A673 (cell line): ENCODE results near the gene VCP. TPM values are rescaled to one million over a fixed set of nuclear protein-coding genes. Genes with fewer than 3 reads are reported as not detected.
A peak's percentile ranks its signal among the peaks of the same experiment; 100 is the strongest.

Source experiments
- BruUV-seq: library from RNA; stranded (reverse); fragments of 400-500 nt; replicated peaks from 2 replicates; lab custom pipeline; 2021; lab: Mats Ljungman, UMichigan
- CTCF ChIA-PET: fragments of 300-600 bp; sonication (Branson Sonifier 250); formaldehyde crosslinking; loops from one replicate; lab custom pipeline; 2022; ENCODE audit warnings: antibody characterized with exemption; lab: Charles Lee
- POLR2A ChIA-PET: fragments of 300-600 bp; sonication (Branson Sonifier 250); formaldehyde crosslinking; loops from one replicate; lab custom pipeline; 2022; ENCODE audit warnings: antibody characterized with exemption; ENCODE audit not compliant: low non-redundant PET; lab: Charles Lee
- DNase-seq: peaks from one replicate; pipeline ENCODE4 v3.0.0-alpha.2; 2015; ENCODE audit warnings: low spot score
- H3K27ac ChIP-seq: fragments of 200-600 bp; sonication (generic); 2 replicates; pipeline ENCODE4 v1.5.1; 2016; ENCODE audit warnings: mixed run types, low read depth, mild to moderate bottlenecking, mixed read lengths, antibody characterized with exemption, low read length; ENCODE audit not compliant: poor library complexity, severe bottlenecking
- H3K27me3 ChIP-seq: fragments of 200-600 bp; sonication (generic); replicated peaks from 2 replicates; pipeline ENCODE4 v1.6.1; 2017; ENCODE audit warnings: mixed run types, low read depth, mild to moderate bottlenecking, mixed read lengths, antibody characterized with exemption, low read length; ENCODE audit not compliant: insufficient read depth, poor library complexity
- H3K36me3 ChIP-seq: fragments of 200-600 bp; sonication (generic); 2 replicates; pipeline ENCODE4 v1.6.1; 2016; ENCODE audit warnings: mixed run types, mild to moderate bottlenecking, mixed read lengths, antibody characterized with exemption, low read length; ENCODE audit not compliant: insufficient read depth, poor library complexity, severe bottlenecking
- H3K4me1 ChIP-seq: fragments of 200-600 bp; sonication (generic); 2 replicates; pipeline ENCODE4 v1.6.1; 2017; ENCODE audit warnings: mixed run types, mild to moderate bottlenecking, mixed read lengths, antibody characterized with exemption, low read length; ENCODE audit not compliant: insufficient read depth, poor library complexity, severe bottlenecking
- H3K4me3 ChIP-seq: fragments of 200-600 bp; sonication (generic); 2 replicates; pipeline ENCODE4 v1.5.1; 2016; ENCODE audit warnings: low read depth, mixed run types, mild to moderate bottlenecking, mixed read lengths, low read length; ENCODE audit not compliant: poor library complexity, severe bottlenecking
- H3K9me3 ChIP-seq: fragments of 200-600 bp; sonication (generic); 2 replicates; pipeline ENCODE4 v1.6.1; 2016; ENCODE audit warnings: mixed run types, low read depth, mild to moderate bottlenecking, mixed read lengths, antibody characterized with exemption, low read length; ENCODE audit not compliant: poor library complexity, severe bottlenecking
- EZH2 ChIP-seq: fragments of 200-600 bp; sonication (generic); IDR thresholded peaks from 2 replicates; pipeline ENCODE4 v1.6.1; 2017; ENCODE audit warnings: borderline replicate concordance, low read depth, mild to moderate bottlenecking, mixed read lengths, antibody characterized with exemption, low read length; ENCODE audit not compliant: poor library complexity, severe bottlenecking
- intact Hi-C: fragments of 100-400 bp; cut with micrococcal nuclease; formaldehyde crosslinking; loops from one replicate; pipeline ENCODE4 v1.10.0; 2022; ENCODE audit not compliant: unreplicated experiment
- total RNA-seq: library from RNA; stranded (reverse); gene quantifications from 2 replicates; pipeline ENCODE4 v1.2.3, GENCODE V29; 2021
- TF ChIP-seq, protein P1 (sequence below): fragments of 300-800, 200-600 bp; sonication (generic); conservative IDR thresholded peaks from 2 replicates; pipeline ENCODE4 v1.5.1; 2017; ENCODE audit warnings: low read depth, mild to moderate bottlenecking, antibody characterized with exemption, low read length, moderate library complexity, mixed read lengths

The VCP gene
- total RNA-seq, 1 experiment from 2014 or later, result 643 TPM

DNA sequence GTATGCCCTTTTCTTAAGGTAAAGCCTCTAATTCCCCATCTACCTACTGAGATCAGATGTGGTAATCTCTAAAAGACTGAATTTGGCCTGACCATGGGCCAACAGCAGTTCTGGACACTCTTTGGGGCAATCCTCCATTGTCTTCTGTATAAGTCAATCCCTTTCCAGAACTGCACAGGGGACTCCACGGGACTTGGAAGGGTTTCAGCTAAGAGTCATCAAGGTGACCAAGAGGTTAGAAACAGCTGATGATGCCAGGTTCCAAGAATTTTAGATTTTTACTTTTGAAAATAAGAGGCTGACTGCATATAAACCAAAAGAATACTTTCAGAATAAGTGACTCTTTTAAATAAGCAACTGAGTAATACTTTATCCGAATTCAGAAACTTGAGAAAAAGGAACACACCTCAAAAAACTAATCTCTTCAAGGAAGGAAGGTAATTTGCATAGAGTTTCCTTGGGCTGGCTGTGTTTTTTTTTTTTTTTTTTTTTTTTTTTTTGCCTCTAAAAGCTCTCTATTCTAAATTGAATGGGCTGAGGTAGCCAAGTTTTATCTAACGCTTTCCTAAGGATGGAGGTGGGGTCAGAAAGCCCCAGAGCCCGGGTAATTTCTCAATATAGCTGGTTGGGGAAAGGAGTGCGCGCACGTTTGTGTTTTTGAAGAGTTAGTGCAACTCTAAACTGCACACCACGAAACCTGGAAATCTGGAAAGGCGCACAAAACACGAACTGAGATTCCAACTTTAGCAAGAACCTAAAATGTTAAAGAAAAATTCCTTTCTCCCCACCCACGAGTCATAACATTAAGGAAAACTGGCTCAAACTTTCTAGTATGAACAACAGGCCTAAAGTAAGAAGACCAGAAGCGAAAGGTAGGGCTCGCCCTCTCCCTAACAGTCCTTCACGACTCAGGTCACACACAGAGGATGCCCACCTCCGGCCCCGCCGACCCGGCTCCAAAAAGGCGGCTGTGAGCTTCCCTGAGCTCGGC lies 1.3 kb downstream of the VCP start:
- peaks cover 57% of the 10 kb centered on the region for H3K36me3 ChIP-seq
- BruUV-seq, result TSS peak; percentile 52
- POLR2A ChIA-PET, result interaction anchor here (0.6 to 0.8 kb wide), 2 partner anchors 9 to 170 kb away, joined by 4 to 11 read pairs; no protein-coding TSS in a partner anchor

DNA sequence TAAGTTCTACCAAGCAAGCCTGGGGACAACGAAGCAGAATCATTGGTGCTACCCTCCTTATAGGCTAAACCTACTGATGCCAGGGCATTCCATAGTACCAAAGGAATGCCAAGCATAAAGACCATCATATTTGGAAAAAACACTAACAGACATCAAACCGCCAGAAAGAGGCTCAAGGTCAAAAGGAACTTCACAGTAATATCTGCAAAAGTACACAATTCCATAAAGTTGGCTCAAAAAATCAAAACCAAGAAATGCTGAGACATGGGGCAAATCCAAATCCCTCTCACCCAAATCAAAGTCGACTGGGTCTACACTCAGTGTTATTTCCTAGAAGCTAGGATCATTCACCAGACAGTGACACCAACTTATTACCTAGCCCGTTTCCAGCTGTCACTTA lies 3.4 kb downstream of the VCP start:
- CTCF ChIA-PET, result interaction anchor here (0.6 kb wide), 1 partner anchor 601 kb away, joined by 5 read pairs; no protein-coding TSS in a partner anchor
- no peaks in the 10 kb centered on the region for H3K9me3 ChIP-seq
- POLR2A ChIA-PET, result no interaction called here
- no TSS peak for BruUV-seq
- intact Hi-C loops, result no loop called here
- H3K4me1 ChIP-seq, result peaks cover 6% of the 10 kb centered on the region
- H3K4me3 ChIP-seq, result no peak overlapping the region
- H3K27me3 ChIP-seq, result no peaks in the 10 kb centered on the region
- peaks cover 62% of the 10 kb centered on the region for H3K36me3 ChIP-seq
- peak overlapping the region; percentile 14 for H3K27ac ChIP-seq
- DNase-seq, result no peak
- TF ChIP-seq EZH2, result no peak
- TF ChIP-seq, protein P1, sequence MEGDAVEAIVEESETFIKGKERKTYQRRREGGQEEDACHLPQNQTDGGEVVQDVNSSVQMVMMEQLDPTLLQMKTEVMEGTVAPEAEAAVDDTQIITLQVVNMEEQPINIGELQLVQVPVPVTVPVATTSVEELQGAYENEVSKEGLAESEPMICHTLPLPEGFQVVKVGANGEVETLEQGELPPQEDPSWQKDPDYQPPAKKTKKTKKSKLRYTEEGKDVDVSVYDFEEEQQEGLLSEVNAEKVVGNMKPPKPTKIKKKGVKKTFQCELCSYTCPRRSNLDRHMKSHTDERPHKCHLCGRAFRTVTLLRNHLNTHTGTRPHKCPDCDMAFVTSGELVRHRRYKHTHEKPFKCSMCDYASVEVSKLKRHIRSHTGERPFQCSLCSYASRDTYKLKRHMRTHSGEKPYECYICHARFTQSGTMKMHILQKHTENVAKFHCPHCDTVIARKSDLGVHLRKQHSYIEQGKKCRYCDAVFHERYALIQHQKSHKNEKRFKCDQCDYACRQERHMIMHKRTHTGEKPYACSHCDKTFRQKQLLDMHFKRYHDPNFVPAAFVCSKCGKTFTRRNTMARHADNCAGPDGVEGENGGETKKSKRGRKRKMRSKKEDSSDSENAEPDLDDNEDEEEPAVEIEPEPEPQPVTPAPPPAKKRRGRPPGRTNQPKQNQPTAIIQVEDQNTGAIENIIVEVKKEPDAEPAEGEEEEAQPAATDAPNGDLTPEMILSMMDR, result no peak

More for the DNA sequence above, 1.3 kb downstream of the VCP start:
- no peaks in the 10 kb centered on the region for H3K9me3 ChIP-seq
- CTCF ChIA-PET, result interaction anchor here (0.6 to 1.0 kb wide), 3 partner anchors 14 to 404 kb away, joined by 3 to 10 read pairs (median 5); no protein-coding TSS in a partner anchor
- H3K4me1 ChIP-seq, result peaks cover 6% of the 10 kb centered on the region
- H3K27ac ChIP-seq, result peak overlapping the region; percentile 100
- TF ChIP-seq, protein P1, result no peak
- no peak for TF ChIP-seq EZH2
- DNase-seq, result no peak
- H3K27me3 ChIP-seq, result no peaks in the 10 kb centered on the region
- H3K4me3 ChIP-seq, result peak overlapping the region; percentile 98
- intact Hi-C loops, result loop anchor here (1.0 kb wide), 1 partner anchor 25 kb away; the partner anchor contains the start of gene PIGO

DNA sequence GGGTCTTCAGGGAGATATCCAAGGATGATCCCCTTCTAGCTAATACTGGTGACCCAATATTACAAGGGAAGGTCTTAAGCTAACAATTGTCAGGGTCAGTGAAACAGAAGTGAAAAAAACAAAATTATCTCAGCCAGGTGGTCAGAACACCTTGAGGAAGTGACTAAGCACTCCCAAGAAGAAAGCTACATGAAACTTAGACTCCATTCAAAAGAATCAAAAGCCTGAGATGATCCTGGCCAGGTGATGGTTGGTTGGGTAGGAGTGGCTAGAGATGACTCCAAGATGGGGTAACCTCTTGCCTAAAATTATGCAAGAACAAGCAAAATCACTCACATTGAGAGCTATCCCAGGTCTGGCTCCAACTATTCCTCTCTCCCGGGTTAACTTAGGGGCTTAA lies 5.4 kb downstream of the VCP start:
- intact Hi-C loops, result no loop called here
- peaks cover 6% of the 10 kb centered on the region for H3K4me1 ChIP-seq
- CTCF ChIA-PET, result interaction anchor here (1.1 kb wide), 1 partner anchor 16 kb away, joined by 3 read pairs; no protein-coding TSS in a partner anchor
- H3K36me3 ChIP-seq, result peaks cover 75% of the 10 kb centered on the region
- POLR2A ChIA-PET, result interaction anchor here (0.7 kb wide), 1 partner anchor 313 kb away, joined by 8 read pairs; no protein-coding TSS in a partner anchor
- no peaks in the 10 kb centered on the region for H3K27me3 ChIP-seq
- H3K9me3 ChIP-seq, result no peaks in the 10 kb centered on the region
- BruUV-seq, result no TSS peak
- no peak overlapping the region for H3K27ac ChIP-seq
- H3K4me3 ChIP-seq, result no peak overlapping the region
- no peak for TF ChIP-seq EZH2
- TF ChIP-seq, protein P1, result no peak
- DNase-seq, result no peak
